Parathyroid adenoma (tissue), 2 donors: ENCODE results near the gene PROC.

Experiments
- H2AFZ ChIP-seq: fragments of 300-600 bp; sonication (generic); one replicate; pipeline ENCODE4 v1.7.0; 2017; ENCODE audit warnings: antibody characterized with exemption, mild to moderate bottlenecking
- H3K27ac ChIP-seq: fragments of 300-600 bp; sonication (generic); one replicate; pipeline ENCODE4 v1.7.0; 2017
- H3K27me3 ChIP-seq: fragments of 300-600 bp; sonication (generic); one replicate; pipeline ENCODE4 v1.7.0; 2017; ENCODE audit warnings: low read length; ENCODE audit not compliant: control insufficient read depth, insufficient read depth
- H3K36me3 ChIP-seq: fragments of 300-600 bp; sonication (generic); one replicate; pipeline ENCODE4 v1.7.0; 2017; ENCODE audit warnings: low read length; ENCODE audit not compliant: control insufficient read depth, insufficient read depth
- H3K4me1 ChIP-seq: fragments of 300-600 bp; sonication (generic); one replicate; pipeline ENCODE4 v1.7.0; 2017; ENCODE audit warnings: control low read depth
- H3K4me2 ChIP-seq: fragments of 300-600 bp; sonication (generic); one replicate; pipeline ENCODE4 v1.7.0; 2017; ENCODE audit warnings: low read length
- H3K4me3 ChIP-seq: fragments of 300-600 bp; sonication (generic); one replicate; pipeline ENCODE4 v1.7.0; 2017; ENCODE audit warnings: low read depth, low read length
- H3K79me2 ChIP-seq: fragments of 300-600 bp; sonication (generic); one replicate; pipeline ENCODE4 v1.7.0; 2017; ENCODE audit warnings: control low read depth
- H3K9ac ChIP-seq: fragments of 300-600 bp; sonication (generic); one replicate; pipeline ENCODE4 v1.7.0; 2017; ENCODE audit warnings: mild to moderate bottlenecking
- H3K9me3 ChIP-seq: fragments of 300-600 bp; sonication (generic); one replicate; pipeline ENCODE4 v1.7.0; 2017; ENCODE audit warnings: low read length; ENCODE audit not compliant: control insufficient read depth
- CTCF ChIP-seq: fragments of 300-600 bp; sonication (generic); IDR thresholded peaks from one replicate; pipeline ENCODE4 v1.7.0; 2017; ENCODE audit warnings: antibody characterized with exemption, mild to moderate bottlenecking
- donor health status: primary hyperparathyroidism.

PROC gene

GRCh38 chr2:127469974-127470373 lies 51.7 kb downstream of the PROC start:
- Histone ChIP-seq H3K4me3 (no peak overlapping the region), H3K27me3 (no peaks in the 10 kb centered on the region), H3K79me2 (no peaks in the 10 kb centered on the region), H3K4me1 (no peaks in the 10 kb centered on the region), H3K4me2 (no peak overlapping the region), H3K9ac (no peak overlapping the region), H3K36me3 (no peaks in the 10 kb centered on the region), H2AFZ (no peak overlapping the region), H3K9me3 (no peaks in the 10 kb centered on the region), H3K27ac (no peak overlapping the region)
- no peak for TF ChIP-seq CTCF

GRCh38 chr2:127471286-127471988 lies 53.2 kb downstream of the PROC start:
- Histone ChIP-seq H3K79me2 (no peaks in the 10 kb centered on the region), H3K27ac (no peak overlapping the region), H2AFZ (no peak overlapping the region), H3K36me3 (no peaks in the 10 kb centered on the region), H3K4me1 (no peaks in the 10 kb centered on the region), H3K4me2 (no peak overlapping the region), H3K9ac (no peak overlapping the region), H3K9me3 (no peaks in the 10 kb centered on the region), H3K4me3 (no peak overlapping the region), H3K27me3 (no peaks in the 10 kb centered on the region)
- TF ChIP-seq CTCF, result no peak

- Histone ChIP-seq H3K27me3 (no peaks in the 10 kb centered on the region), H3K9ac (no peak overlapping the region)
Observed at GRCh38 chr2:127472268-127472667, 54.0 kb downstream of the PROC start.

GRCh38 chr2:127475788-127476187 lies 57.6 kb downstream of the PROC start:
- no peaks in the 10 kb centered on the region for H3K79me2 ChIP-seq
- no peak overlapping the region for H3K27ac ChIP-seq
- TF ChIP-seq CTCF, result no peak
- no peak overlapping the region for H3K4me2 ChIP-seq
- H3K9me3 ChIP-seq, result no peaks in the 10 kb centered on the region
- H3K27me3 ChIP-seq, result no peaks in the 10 kb centered on the region
- no peaks in the 10 kb centered on the region for H3K36me3 ChIP-seq
- no peak overlapping the region for H3K9ac ChIP-seq
- H3K4me1 ChIP-seq, result no peaks in the 10 kb centered on the region
- no peak overlapping the region for H3K4me3 ChIP-seq
- H2AFZ ChIP-seq, result no peak overlapping the region

More at GRCh38 chr2:127472268-127472667, 54.0 kb downstream of the PROC start:
- no peak overlapping the region for H3K4me2 ChIP-seq
- no peaks in the 10 kb centered on the region for H3K9me3 ChIP-seq
- H3K79me2 ChIP-seq, result no peaks in the 10 kb centered on the region
- no peak overlapping the region for H2AFZ ChIP-seq
- no peaks in the 10 kb centered on the region for H3K36me3 ChIP-seq
- TF ChIP-seq CTCF, result no peak
- H3K4me1 ChIP-seq, result no peaks in the 10 kb centered on the region
- H3K27ac ChIP-seq, result no peak overlapping the region
- no peak overlapping the region for H3K4me3 ChIP-seq
